Astrocyte (in vitro differentiated cells and primary cell): ENCODE data around the gene TMOD4. TPM values are rescaled to one million over a fixed set of nuclear protein-coding genes. Genes with fewer than 3 reads are reported as not detected.

Experiments
- DNase-seq: peaks from one replicate; pipeline ENCODE4 v3.0.0-alpha.2; 2010; ENCODE audit warnings: low read depth
- FAIRE-seq: peaks from 2 replicates; lab custom pipeline; 2011; peaks lifted over from hg19 to GRCh38; lab: Jason Lieb, UNC
- H2AFZ ChIP-seq: 2 replicates; pipeline ENCODE4 v1.6.0; 2012; ENCODE audit warnings: low read depth, low read length, inconsistent platforms
- H3K27ac ChIP-seq: 2 replicates; pipeline ENCODE4 v1.5.1; 2011; ENCODE audit warnings: low read depth, low read length, inconsistent platforms
- H3K27me3 ChIP-seq: 2 replicates; pipeline ENCODE4 v1.6.0; 2011; ENCODE audit warnings: low read length, inconsistent platforms; ENCODE audit not compliant: insufficient read depth
- H3K36me3 ChIP-seq: 2 replicates; pipeline ENCODE4 v1.5.1; 2011; ENCODE audit warnings: low read length, inconsistent platforms; ENCODE audit not compliant: insufficient read depth
- H3K4me1 ChIP-seq: 2 replicates; pipeline ENCODE4 v1.5.1; 2011; ENCODE audit warnings: low read length, inconsistent platforms; ENCODE audit not compliant: insufficient read depth
- H3K4me2 ChIP-seq: 2 replicates; pipeline ENCODE4 v1.6.0; 2012; ENCODE audit warnings: low read length, inconsistent platforms
- H3K4me3 ChIP-seq: 2 replicates; pipeline ENCODE4 v1.5.1; 2011; ENCODE audit warnings: low read depth, mild to moderate bottlenecking, low read length, inconsistent platforms; ENCODE audit not compliant: insufficient read depth
- H3K79me2 ChIP-seq: 2 replicates; pipeline ENCODE4 v1.6.0; 2012; ENCODE audit warnings: mild to moderate bottlenecking, low read length, inconsistent platforms; ENCODE audit not compliant: insufficient read depth
- H3K9ac ChIP-seq: 2 replicates; pipeline ENCODE4 v1.6.0; 2012; ENCODE audit warnings: mild to moderate bottlenecking, low read length, inconsistent platforms
- H3K9me3 ChIP-seq: 2 replicates; pipeline ENCODE4 v1.5.1; 2012; ENCODE audit warnings: low read depth, mild to moderate bottlenecking, low read length, inconsistent platforms; ENCODE audit not compliant: insufficient read depth
- H4K20me1 ChIP-seq: 2 replicates; pipeline ENCODE4 v1.6.0; 2012; ENCODE audit warnings: low read length, inconsistent platforms; ENCODE audit not compliant: insufficient read depth
- H3K27ac Mint-ChIP-seq: one replicate; pipeline ENCODE4 v1.8.0; 2021; ENCODE audit warnings: mild to moderate bottlenecking, mixed read lengths; ENCODE audit not compliant: unreplicated experiment
- H3K27me3 Mint-ChIP-seq: one replicate; pipeline ENCODE4 v1.8.0; 2021; ENCODE audit warnings: low read depth, mixed read lengths; ENCODE audit not compliant: unreplicated experiment
- H3K36me3 Mint-ChIP-seq: one replicate; pipeline ENCODE4 v1.8.0; 2021; ENCODE audit warnings: low read depth, mixed read lengths; ENCODE audit not compliant: unreplicated experiment
- H3K4me1 Mint-ChIP-seq: one replicate; pipeline ENCODE4 v1.8.0; 2021; ENCODE audit warnings: low read depth, mixed read lengths; ENCODE audit not compliant: unreplicated experiment
- H3K4me3 Mint-ChIP-seq: one replicate; pipeline ENCODE4 v1.8.0; 2021; ENCODE audit warnings: mild to moderate bottlenecking, moderate library complexity, mixed read lengths; ENCODE audit not compliant: unreplicated experiment
- H3K9me3 Mint-ChIP-seq: one replicate; pipeline ENCODE4 v1.8.0; 2021; ENCODE audit warnings: mild to moderate bottlenecking, mixed read lengths; ENCODE audit not compliant: unreplicated experiment
- EZH2 ChIP-seq: IDR thresholded peaks from 2 replicates; pipeline ENCODE4 v1.6.1; 2012; ENCODE audit warnings: mild to moderate bottlenecking, low read length, inconsistent platforms; ENCODE audit not compliant: insufficient read depth
- total RNA-seq: library from RNA; stranded (reverse); gene quantifications from 2 replicates; pipeline ENCODE4 v1.2.1, GENCODE V29; 2021
- TF ChIP-seq, protein P1 (sequence below): IDR thresholded peaks from 2 replicates; pipeline ENCODE4 v1.5.1; 2011; ENCODE audit warnings: low read depth, mild to moderate bottlenecking, inconsistent platforms, low read length, moderate library complexity; ENCODE audit not compliant: insufficient read depth

The TMOD4 gene
- total RNA-seq, 1 donor from 2014 or later, result 1.4 TPM

- Mint-ChIP-seq H3K4me3 (peak overlapping the region; percentile 57), H3K4me1 (no peaks in the 10 kb centered on the region), H3K9me3 (peaks cover 2% of the 10 kb centered on the region), H3K27ac (no peak overlapping the region), H3K27me3 (peaks cover 38% of the 10 kb centered on the region), H3K36me3 (peaks cover 24% of the 10 kb centered on the region)
- no peaks in the 10 kb centered on the region for H3K79me2 ChIP-seq
- H3K4me1 ChIP-seq, result peaks cover 9% of the 10 kb centered on the region
- TF ChIP-seq EZH2, result no peak
- no peaks in the 10 kb centered on the region for H3K9me3 ChIP-seq
- no peaks in the 10 kb centered on the region for H3K36me3 ChIP-seq
- H2AFZ ChIP-seq, result peak overlapping the region; percentile 79
- peak overlapping the region; percentile 54 for H3K4me3 ChIP-seq
- H4K20me1 ChIP-seq, result no peaks in the 10 kb centered on the region
- DNase-seq (no peak), FAIRE-seq (no peak)
- peak overlapping the region; percentile 52 for H3K9ac ChIP-seq
- H3K27me3 ChIP-seq, result peaks cover 2% of the 10 kb centered on the region
- H3K27ac ChIP-seq, result no peak overlapping the region
- peak overlapping the region; percentile 83 for H3K4me2 ChIP-seq
Observed at GRCh38 chr1:151131701-151132334, 44.0 kb downstream of the TMOD4 start.

DNA sequence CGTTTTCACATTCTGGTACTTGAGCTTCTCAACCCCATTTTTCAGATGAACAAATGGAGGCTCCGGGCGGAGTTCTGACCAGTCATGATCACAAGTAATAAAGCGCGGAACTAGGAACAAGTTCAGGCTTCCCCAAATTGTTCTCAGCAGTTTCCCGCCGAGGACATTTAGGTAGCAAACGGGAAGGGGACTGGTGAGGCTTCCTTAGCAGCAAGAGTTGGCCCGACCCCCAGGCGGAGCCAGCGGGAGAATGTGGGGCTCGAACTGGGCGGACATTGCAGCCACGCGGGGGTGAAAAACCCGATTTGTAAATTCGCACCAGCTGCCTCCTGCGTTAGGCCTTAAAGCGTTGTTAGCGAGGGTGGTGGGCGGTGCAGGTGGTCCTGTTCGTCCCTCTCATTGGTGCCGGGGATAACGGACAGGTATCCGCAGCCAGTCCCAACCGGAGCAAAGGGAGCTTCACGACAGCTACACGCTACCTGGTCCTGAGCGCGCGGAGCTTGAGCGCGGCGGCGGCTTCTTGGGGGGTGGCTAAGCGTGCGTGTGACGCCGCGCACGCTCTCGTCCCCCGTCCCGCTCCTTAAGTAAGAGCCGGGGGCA is 44.7 kb downstream of the TMOD4 start:
- no peaks in the 10 kb centered on the region for H3K9me3 ChIP-seq
- no peaks in the 10 kb centered on the region for H3K4me1 Mint-ChIP-seq
- no peak for FAIRE-seq
- peak; percentile 86 for DNase-seq
- H3K4me3 Mint-ChIP-seq, result peak overlapping the region; percentile 69
- H3K36me3 ChIP-seq, result no peaks in the 10 kb centered on the region
- peak overlapping the region; percentile 83 for H3K4me2 ChIP-seq
- peaks cover 2% of the 10 kb centered on the region for H3K9me3 Mint-ChIP-seq
- no peak for TF ChIP-seq EZH2
- TF ChIP-seq, protein P1, sequence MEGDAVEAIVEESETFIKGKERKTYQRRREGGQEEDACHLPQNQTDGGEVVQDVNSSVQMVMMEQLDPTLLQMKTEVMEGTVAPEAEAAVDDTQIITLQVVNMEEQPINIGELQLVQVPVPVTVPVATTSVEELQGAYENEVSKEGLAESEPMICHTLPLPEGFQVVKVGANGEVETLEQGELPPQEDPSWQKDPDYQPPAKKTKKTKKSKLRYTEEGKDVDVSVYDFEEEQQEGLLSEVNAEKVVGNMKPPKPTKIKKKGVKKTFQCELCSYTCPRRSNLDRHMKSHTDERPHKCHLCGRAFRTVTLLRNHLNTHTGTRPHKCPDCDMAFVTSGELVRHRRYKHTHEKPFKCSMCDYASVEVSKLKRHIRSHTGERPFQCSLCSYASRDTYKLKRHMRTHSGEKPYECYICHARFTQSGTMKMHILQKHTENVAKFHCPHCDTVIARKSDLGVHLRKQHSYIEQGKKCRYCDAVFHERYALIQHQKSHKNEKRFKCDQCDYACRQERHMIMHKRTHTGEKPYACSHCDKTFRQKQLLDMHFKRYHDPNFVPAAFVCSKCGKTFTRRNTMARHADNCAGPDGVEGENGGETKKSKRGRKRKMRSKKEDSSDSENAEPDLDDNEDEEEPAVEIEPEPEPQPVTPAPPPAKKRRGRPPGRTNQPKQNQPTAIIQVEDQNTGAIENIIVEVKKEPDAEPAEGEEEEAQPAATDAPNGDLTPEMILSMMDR, result no peak
- peaks cover 9% of the 10 kb centered on the region for H3K4me1 ChIP-seq
- H3K27ac ChIP-seq, result no peak overlapping the region
- peak overlapping the region; percentile 79 for H2AFZ ChIP-seq
- H4K20me1 ChIP-seq, result no peaks in the 10 kb centered on the region
- H3K27me3 ChIP-seq, result peaks cover 2% of the 10 kb centered on the region
- peak overlapping the region; percentile 52 for H3K9ac ChIP-seq
- peaks cover 37% of the 10 kb centered on the region for H3K27me3 Mint-ChIP-seq
- H3K4me3 ChIP-seq, result peak overlapping the region; percentile 54
- peaks cover 20% of the 10 kb centered on the region for H3K36me3 Mint-ChIP-seq
- H3K27ac Mint-ChIP-seq, result no peak overlapping the region
- H3K79me2 ChIP-seq, result no peaks in the 10 kb centered on the region

GRCh38 chr1:151128800-151129199 is 47.0 kb downstream of the TMOD4 start:
- DNase-seq (no peak), FAIRE-seq (no peak)
- Histone ChIP-seq H3K27me3 (peaks cover 2% of the 10 kb centered on the region), H3K4me2 (no peak overlapping the region), H3K9ac (no peak overlapping the region), H4K20me1 (no peaks in the 10 kb centered on the region), H3K79me2 (no peaks in the 10 kb centered on the region), H3K27ac (no peak overlapping the region), H3K4me1 (peaks cover 9% of the 10 kb centered on the region), H3K9me3 (no peaks in the 10 kb centered on the region), H2AFZ (no peak overlapping the region), H3K36me3 (no peaks in the 10 kb centered on the region), H3K4me3 (no peak overlapping the region)
- Mint-ChIP-seq H3K27me3 (peaks cover 22% of the 10 kb centered on the region), H3K27ac (no peak overlapping the region), H3K4me1 (peaks cover 4% of the 10 kb centered on the region), H3K4me3 (no peak overlapping the region), H3K9me3 (no peaks in the 10 kb centered on the region), H3K36me3 (peaks cover 1% of the 10 kb centered on the region)
- TF ChIP-seq, protein P1, result no peak
- TF ChIP-seq EZH2, result no peak
